HepG2 (cell line): ENCODE results near the gene DDAH1.

Source experiments
- ATF5 ChIP-seq: sonication (generic); formaldehyde crosslinking; IDR thresholded peaks from 2 replicates; pipeline ENCODE4 v1.4.0; 2020; ENCODE audit warnings: mild to moderate bottlenecking, low read depth, missing genetic modification reagents
- CBX2 ChIP-seq, 2 experiments: fragments of 200-600 bp in 1 of 2; sonication (generic); formaldehyde crosslinking in 1 of 2; IDR thresholded peaks; 2 replicates each; pipeline versions ENCODE4 v1.7.0 to v1.8.1; 2018 to 2022; ENCODE audit warnings: low read depth in 2 of 2, low read length in 1 of 2, mild to moderate bottlenecking in 1 of 2, missing genetic modification reagents in 1 of 2
- CTCF ChIP-seq: sonication (generic); formaldehyde crosslinking; IDR thresholded peaks from 2 replicates; pipeline ENCODE4 v1.5.0; 2020; ENCODE audit warnings: mild to moderate bottlenecking, missing genetic modification reagents, moderate library complexity
- ELF1 ChIP-seq: sonication (generic); formaldehyde crosslinking; IDR thresholded peaks from 2 replicates; pipeline ENCODE4 v1.4.0; 2020; ENCODE audit warnings: missing genetic modification reagents
- ETV6 ChIP-seq: sonication (generic); formaldehyde crosslinking; conservative IDR thresholded peaks from 2 replicates; pipeline ENCODE4 v1.4.0; 2020; ENCODE audit warnings: missing genetic modification reagents
- POLR2A ChIP-seq, 2 experiments: IDR thresholded peaks; 2 replicates each; pipeline ENCODE4 v1.6.1; 2011; ENCODE audit warnings: low read depth in 2 of 2, low read length in 2 of 2, mild to moderate bottlenecking in 1 of 2, moderate library complexity in 1 of 2; ENCODE audit not compliant: insufficient read depth in 1 of 2
- REST ChIP-seq, 2 experiments: IDR thresholded peaks; 2 replicates each; pipeline ENCODE4 v1.6.1; 2011 to 2012; ENCODE audit warnings: low read length in 2 of 2, borderline replicate concordance in 1 of 2, low read depth in 1 of 2, mild to moderate bottlenecking in 1 of 2, moderate library complexity in 1 of 2
- ZNF335 ChIP-seq: sonication (generic); formaldehyde crosslinking; IDR thresholded peaks from 2 replicates; pipeline ENCODE4 v1.4.0; 2020; ENCODE audit warnings: missing genetic modification reagents
- ZSCAN25 ChIP-seq: sonication (generic); formaldehyde crosslinking; IDR thresholded peaks from 2 replicates; pipeline ENCODE4 v1.8.0; 2022; ENCODE audit warnings: mild to moderate bottlenecking, missing genetic modification reagents

DNA sequence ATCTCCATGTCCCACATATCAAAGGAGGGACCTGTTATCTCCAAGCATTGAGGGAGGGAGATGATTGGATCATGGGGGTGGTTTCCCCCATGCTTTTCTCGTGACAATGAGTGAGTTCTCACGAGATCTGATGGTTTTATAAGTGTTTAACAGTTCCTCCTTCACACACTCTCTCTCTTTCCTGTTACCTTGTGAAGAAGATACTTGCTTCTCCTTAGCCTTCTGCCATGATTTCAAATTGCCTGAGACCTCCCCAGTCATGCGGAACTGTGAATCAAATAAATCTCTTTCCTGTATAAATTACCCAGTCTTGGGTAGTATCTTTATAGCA, 91.6 kb downstream of the DDAH1 start:
- TF ChIP-seq ETV6 (CRISPR knock-in tag) (no peak), ATF5 (no peak), POLR2A (IDR thresholded peaks at IDR 0.05; ENCODE audit: insufficient read depth in 1 of 2, low read depth in 2 of 2, low read length in 2 of 2) (no peak), ZSCAN25 (CRISPR knock-in tag) (no peak), CBX2 (IDR thresholded peaks at IDR 0.05; ENCODE audit: low read depth, low read length) (no peak), CBX2 (CRISPR knock-in tag; IDR thresholded peaks at IDR 0.05; ENCODE audit: low read depth) (no peak), REST (IDR thresholded peaks at IDR 0.05; ENCODE audit: borderline replicate concordance in 1 of 2, low read depth in 1 of 2, low read length in 2 of 2) (no peak), ELF1 (CRISPR knock-in tag) (no peak), CTCF (no peak), ZNF335 (CRISPR knock-in tag) (no peak)
